Measurements from ENCODE around the gene PTPRD. TPM values are rescaled to one million over a fixed set of nuclear protein-coding genes. Genes with fewer than 3 reads are reported as not detected.

The PTPRD gene
- total and polyA plus RNA-seq, 2 donors from 2014 or later = 6.4 to 78.9 TPM

DNA sequence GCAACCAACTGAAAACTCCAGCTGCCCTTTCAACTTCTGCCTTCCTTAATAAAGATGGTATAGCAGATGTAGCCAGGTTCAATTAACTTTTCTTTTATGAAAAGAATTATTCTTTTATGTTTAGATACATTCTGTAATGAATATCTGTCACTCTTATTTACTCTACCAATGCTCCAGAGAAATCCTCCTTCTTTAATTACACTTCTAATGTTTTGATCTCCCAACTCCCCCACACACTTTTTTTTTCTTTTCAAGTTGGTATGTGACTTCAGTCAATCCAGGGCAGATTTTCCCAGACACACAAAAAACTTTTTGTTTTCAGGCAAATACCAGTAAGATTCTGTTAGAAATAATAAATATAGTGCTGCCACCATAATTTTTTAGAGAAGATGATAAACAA lies 1813.2 kb downstream of the PTPRD start:
- H3K9ac ChIP-seq (ENCODE audit: low read length in 3 of 3) = no peak overlapping the region
- no peaks in the 10 kb centered on the region for H3K9me3 ChIP-seq (ENCODE audit: control insufficient read depth in 2 of 3, insufficient read depth in 1 of 3, low read length in 3 of 3)
- DNase-seq = peak in 2 of 5 donors; percentile 73 to 74
- no peak overlapping the region for H3K27ac ChIP-seq (ENCODE audit: low read depth in 2 of 2, low read length in 2 of 2)
- H3K27me3 ChIP-seq (ENCODE audit: control insufficient read depth, insufficient read depth, low read length) = no peaks in the 10 kb centered on the region
- no peak for TF ChIP-seq CTCF (IDR thresholded peaks at IDR 0.05; ENCODE audit: borderline replicate concordance, extremely low read depth, insufficient read depth)
- no peak for FAIRE-seq
- no peak overlapping the region for H3K4me3 ChIP-seq (ENCODE audit: low read length in 3 of 3)
- no peaks in the 10 kb centered on the region for H3K36me3 ChIP-seq (ENCODE audit: control insufficient read depth in 2 of 3, insufficient read depth in 3 of 3, low read length in 3 of 3)
- peaks cover 0 to 5% (median 2%) of the 10 kb centered on the region in 3 donors for H3K4me1 ChIP-seq (ENCODE audit: control insufficient read depth in 2 of 3, insufficient read depth in 2 of 3, low read depth in 1 of 3, low read length in 3 of 3)
- intact Hi-C loops (cut with DNase I) = no loop called here

GRCh38 chr9:8799206-8799605 lies 1813.6 kb downstream of the PTPRD start:
- FAIRE-seq (no peak), DNase-seq (peak in 1 of 5 donors; percentile 53)
- no peaks in the 10 kb centered on the region for H3K9me3 ChIP-seq (ENCODE audit: control insufficient read depth in 2 of 3, insufficient read depth in 1 of 3, low read length in 3 of 3)
- H3K27me3 ChIP-seq (ENCODE audit: control insufficient read depth, insufficient read depth, low read length) = no peaks in the 10 kb centered on the region
- intact Hi-C loops (cut with DNase I) = no loop called here
- no peak overlapping the region for H3K27ac ChIP-seq (ENCODE audit: low read depth in 2 of 2, low read length in 2 of 2)
- H3K9ac ChIP-seq (ENCODE audit: low read length in 3 of 3) = no peak overlapping the region
- no peak overlapping the region for H3K4me3 ChIP-seq (ENCODE audit: low read length in 3 of 3)
- TF ChIP-seq CTCF (IDR thresholded peaks at IDR 0.05; ENCODE audit: borderline replicate concordance, extremely low read depth, insufficient read depth) = no peak
- H3K4me1 ChIP-seq (ENCODE audit: control insufficient read depth in 2 of 3, insufficient read depth in 2 of 3, low read depth in 1 of 3, low read length in 3 of 3) = peaks cover 0 to 5% (median 2%) of the 10 kb centered on the region in 3 donors
- no peaks in the 10 kb centered on the region for H3K36me3 ChIP-seq (ENCODE audit: control insufficient read depth in 2 of 3, insufficient read depth in 3 of 3, low read length in 3 of 3)

DNA sequence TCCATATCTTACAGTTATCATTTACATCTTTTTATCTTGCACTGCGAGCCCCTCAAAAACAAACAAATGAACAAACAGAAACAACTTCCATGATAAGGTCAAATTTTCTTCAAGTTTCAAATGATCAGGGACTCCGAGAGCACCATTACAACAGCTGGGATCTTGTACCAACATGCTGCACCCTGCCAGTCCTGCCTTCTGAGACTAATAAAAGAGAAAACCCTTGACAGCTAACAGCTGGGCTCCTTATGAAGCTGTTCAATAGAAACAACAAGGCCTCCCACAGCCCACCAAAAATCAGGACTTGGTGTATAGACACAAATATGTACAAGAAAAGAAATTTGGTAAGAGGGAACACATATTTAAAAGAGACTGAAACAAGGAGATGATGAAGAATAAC lies 1828.0 kb downstream of the PTPRD start:
- peaks cover 0 to 15% (median 5%) of the 10 kb centered on the region in 3 donors for H3K4me1 ChIP-seq (ENCODE audit: control insufficient read depth in 2 of 3, insufficient read depth in 2 of 3, low read depth in 1 of 3, low read length in 3 of 3)
- no peaks in the 10 kb centered on the region for H3K36me3 ChIP-seq (ENCODE audit: control insufficient read depth in 2 of 3, insufficient read depth in 3 of 3, low read length in 3 of 3)
- H3K4me3 ChIP-seq (ENCODE audit: low read length in 3 of 3) = no peak overlapping the region
- H3K9ac ChIP-seq (ENCODE audit: low read length in 3 of 3) = no peak overlapping the region
- no peak for TF ChIP-seq CTCF (IDR thresholded peaks at IDR 0.05; ENCODE audit: borderline replicate concordance, extremely low read depth, insufficient read depth)
- no peaks in the 10 kb centered on the region for H3K27me3 ChIP-seq (ENCODE audit: control insufficient read depth, insufficient read depth, low read length)
- H3K9me3 ChIP-seq (ENCODE audit: control insufficient read depth in 2 of 3, insufficient read depth in 1 of 3, low read length in 3 of 3) = no peaks in the 10 kb centered on the region
- DNase-seq (peak in 3 of 5 donors; percentile 38 to 81 (median 69)), FAIRE-seq (no peak)
- no peak overlapping the region for H3K27ac ChIP-seq (ENCODE audit: low read depth in 2 of 2, low read length in 2 of 2)
- intact Hi-C loops (cut with DNase I) = no loop called here

DNA sequence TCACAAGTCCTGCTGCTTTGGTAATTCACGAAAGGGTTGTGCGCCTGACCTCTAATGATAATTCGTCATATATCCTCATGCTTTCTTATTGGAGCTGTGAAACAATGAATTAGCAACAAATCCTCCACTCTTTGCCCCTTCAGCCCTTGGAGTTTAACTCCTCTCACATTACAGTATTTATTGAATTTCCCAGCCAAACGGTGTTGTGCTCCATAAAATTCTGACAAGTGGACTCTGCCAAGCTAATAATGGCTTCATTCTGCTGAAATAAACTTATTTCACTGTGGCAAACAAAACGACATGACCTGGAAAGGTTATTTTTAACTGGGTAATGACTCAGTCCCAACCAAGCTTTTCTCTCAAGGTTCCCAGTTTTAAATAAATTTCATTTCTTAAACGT lies 1828.9 kb downstream of the PTPRD start:
- Histone ChIP-seq H3K27me3 (ENCODE audit: control insufficient read depth, insufficient read depth, low read length) (no peaks in the 10 kb centered on the region), H3K4me3 (ENCODE audit: low read length in 3 of 3) (no peak overlapping the region), H3K4me1 (ENCODE audit: control insufficient read depth in 2 of 3, insufficient read depth in 2 of 3, low read depth in 1 of 3, low read length in 3 of 3) (peaks cover 0 to 15% (median 5%) of the 10 kb centered on the region in 3 donors), H3K27ac (ENCODE audit: low read depth in 2 of 2, low read length in 2 of 2) (no peak overlapping the region), H3K9ac (ENCODE audit: low read length in 3 of 3) (no peak overlapping the region), H3K9me3 (ENCODE audit: control insufficient read depth in 2 of 3, insufficient read depth in 1 of 3, low read length in 3 of 3) (no peaks in the 10 kb centered on the region), H3K36me3 (ENCODE audit: control insufficient read depth in 2 of 3, insufficient read depth in 3 of 3, low read length in 3 of 3) (no peaks in the 10 kb centered on the region)
- intact Hi-C loops (cut with DNase I) = no loop called here
- no peak for TF ChIP-seq CTCF (IDR thresholded peaks at IDR 0.05; ENCODE audit: borderline replicate concordance, extremely low read depth, insufficient read depth)
- FAIRE-seq = no peak
- DNase-seq = peak in 3 of 5 donors; percentile 45 to 91 (median 87)

Data from kidney (tissue), 14 donors.